HCT116 (cell line): Measurements from ENCODE around the gene HSPA2.

Experiments
- CEBPB ChIP-seq: IDR thresholded peaks from 2 replicates; pipeline ENCODE4 v1.6.1; 2012; ENCODE audit warnings: low read depth
- CTCF ChIP-seq, 3 experiments: fragments of 200-600 bp in 1 of 3; sonication (generic) in 1 of 3; IDR thresholded peaks in 2 of 3; conservative IDR thresholded peaks in 1 of 3; 2 replicates each; pipeline ENCODE4 v1.5.1; 2012 to 2017; ENCODE audit warnings: low read depth in 2 of 3, low read length in 2 of 3, antibody characterized with exemption in 1 of 3, borderline replicate concordance in 1 of 3, control low read depth in 1 of 3, mild to moderate bottlenecking in 1 of 3, mixed read lengths in 1 of 3, mixed run types in 1 of 3, moderate library complexity in 1 of 3; ENCODE audit not compliant: insufficient read depth in 1 of 3
- EGR1 ChIP-seq: IDR thresholded peaks from 2 replicates; pipeline ENCODE4 v1.6.1; 2012; ENCODE audit warnings: low read depth
- EZH2 ChIP-seq: fragments of 200-600 bp; sonication (generic); IDR thresholded peaks from 2 replicates; pipeline ENCODE4 v1.6.1; 2017; ENCODE audit warnings: antibody characterized with exemption, mixed run types
- EZH2phosphoT487 ChIP-seq: fragments of 200-600 bp; IDR thresholded peaks from 2 replicates; pipeline ENCODE4 v1.6.1; 2018; ENCODE audit warnings: antibody characterized with exemption, borderline replicate concordance
- JUND ChIP-seq: IDR thresholded peaks from 2 replicates; pipeline ENCODE4 v1.6.1; 2012
- MAX ChIP-seq: IDR thresholded peaks from 2 replicates; pipeline ENCODE4 v1.6.1; 2012
- POLR2A ChIP-seq: IDR thresholded peaks from 2 replicates; pipeline ENCODE4 v1.7.0; 2011; ENCODE audit warnings: borderline replicate concordance; ENCODE audit not compliant: insufficient read depth, insufficient read length; ENCODE audit errors: extremely low read depth
- REST ChIP-seq: IDR thresholded peaks from 2 replicates; pipeline ENCODE4 v1.6.1; 2012; ENCODE audit warnings: low read depth
- SP1 ChIP-seq: IDR thresholded peaks from 2 replicates; pipeline ENCODE4 v1.6.1; 2012; ENCODE audit warnings: low read depth
- SRF ChIP-seq: IDR thresholded peaks from 2 replicates; pipeline ENCODE4 v1.6.1; 2012; ENCODE audit warnings: low read depth
- ZNF274 ChIP-seq: fragments of 200-500 bp; sonication (Bioruptor generic); IDR thresholded peaks from 2 replicates; pipeline ENCODE4 v1.6.1; 2014; ENCODE audit warnings: mild to moderate bottlenecking, low read depth, low read length, inconsistent platforms

- TF ChIP-seq MAX (no peak), EGR1 (no peak), CTCF (IDR thresholded peaks at IDR 0.05 in 2 of 3, conservative IDR thresholded peaks at IDR 0.05 in 1 of 3; ENCODE audit: borderline replicate concordance in 1 of 3, insufficient read depth in 1 of 3, low read depth in 2 of 3, low read length in 2 of 3) (no peak), ZNF274 (no peak), EZH2phosphoT487 (no peak), POLR2A (no peak), SP1 (no peak), JUND (no peak), REST (no peak), CEBPB (no peak), SRF (no peak), EZH2 (no peak)
These were observed 48.9 kb upstream of the HSPA2 start for GRCh38 chr14:64491637-64492036.
